ENCODE results near the gene POLR3F.

GRCh38 chr20:18421608-18422007 lies 45.6 kb upstream of the POLR3F start:
- no peak for TF ChIP-seq POLR2A (IDR thresholded peaks at IDR 0.05)
- no peak for TF ChIP-seq CTCF (IDR thresholded peaks at IDR 0.05)

All from uterus (tissue), 2 donors.